Ramos (cell line): ENCODE measurements around the gene MUC22.
"Not testable (repeated sequence)": the region's sequence is repeated elsewhere in the genome, so short reads cannot be mapped to it uniquely, and the experiment has no call there.

Source experiments
- in situ Hi-C: fragments of 300-500 bp; cut with MboI; formaldehyde crosslinking; loops from one replicate; pipeline ENCODE4 v1.14.3; 2022; ENCODE audit warnings: low sequenced_read_pairs; ENCODE audit not compliant: unreplicated experiment

MUC22 gene

GRCh38 chr6:30991891-30992290, 18.4 kb upstream of the MUC22 start:
- in situ Hi-C loops, result no loop called here

DNA sequence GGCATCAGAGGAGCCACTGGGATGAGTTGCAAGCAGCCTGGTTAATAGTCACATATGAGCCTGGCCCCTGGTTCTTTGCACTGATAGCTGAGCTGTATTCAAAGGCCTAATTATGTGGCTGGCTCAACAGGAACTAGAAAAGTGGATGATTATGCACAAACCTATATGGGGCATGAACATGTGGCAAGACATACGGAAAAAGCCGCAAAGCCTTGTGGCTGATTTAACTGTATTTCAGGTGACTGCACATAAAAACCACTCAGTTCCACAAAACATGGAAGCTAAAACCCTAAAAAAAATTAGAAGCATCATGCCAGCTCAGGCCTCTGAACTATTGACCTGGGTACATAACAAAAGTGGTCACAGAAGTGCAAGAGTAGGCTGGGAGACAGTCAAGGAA, 13.0 kb upstream of the MUC22 start:
- in situ Hi-C loops, result no loop called here

- in situ Hi-C loops, result no loop called here
Observed at GRCh38 chr6:30998785-30999184, 11.5 kb upstream of the MUC22 start.

GRCh38 chr6:31000067-31000860, 10.0 kb upstream of the MUC22 start:
- in situ Hi-C loops, result not testable (repeated sequence)

DNA sequence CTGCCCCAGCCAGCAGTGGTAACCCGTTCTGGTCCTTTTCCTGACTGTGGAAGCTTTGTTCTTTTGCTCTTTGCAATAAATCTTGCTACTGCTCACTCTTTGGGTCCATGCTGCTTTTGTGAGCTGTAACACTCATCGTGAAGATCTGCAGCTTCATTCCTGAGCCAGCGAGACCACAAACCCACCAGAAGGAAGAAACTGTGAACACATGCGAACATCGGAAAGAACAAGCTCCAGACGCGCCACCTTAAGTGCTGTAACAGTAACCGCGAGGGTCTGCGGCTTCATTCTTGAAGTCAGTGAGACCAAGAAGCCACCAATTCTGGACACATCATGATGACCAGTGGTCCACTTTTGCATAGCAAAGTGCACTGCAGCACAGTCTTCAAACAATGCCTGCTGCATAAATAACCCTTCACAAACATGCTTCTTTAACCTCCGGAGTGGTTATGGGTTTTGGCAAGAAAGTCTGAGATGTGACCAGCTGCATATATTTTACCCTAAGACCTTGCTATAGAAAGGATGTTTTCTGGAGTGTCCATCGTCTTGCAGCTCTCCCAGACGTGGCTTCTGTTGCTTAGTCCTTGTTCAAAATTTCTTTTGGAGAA, 8.9 kb upstream of the MUC22 start:
- in situ Hi-C loops, result no loop called here

- in situ Hi-C loops, result no loop called here
Observed at GRCh38 chr6:31002471-31002870, 7.8 kb upstream of the MUC22 start.

- in situ Hi-C loops, result no loop called here
Observed at GRCh38 chr6:31004794-31005193, 5.5 kb upstream of the MUC22 start.

GRCh38 chr6:31005249-31006020, 4.8 kb upstream of the MUC22 start:
- in situ Hi-C loops, result no loop called here

DNA sequence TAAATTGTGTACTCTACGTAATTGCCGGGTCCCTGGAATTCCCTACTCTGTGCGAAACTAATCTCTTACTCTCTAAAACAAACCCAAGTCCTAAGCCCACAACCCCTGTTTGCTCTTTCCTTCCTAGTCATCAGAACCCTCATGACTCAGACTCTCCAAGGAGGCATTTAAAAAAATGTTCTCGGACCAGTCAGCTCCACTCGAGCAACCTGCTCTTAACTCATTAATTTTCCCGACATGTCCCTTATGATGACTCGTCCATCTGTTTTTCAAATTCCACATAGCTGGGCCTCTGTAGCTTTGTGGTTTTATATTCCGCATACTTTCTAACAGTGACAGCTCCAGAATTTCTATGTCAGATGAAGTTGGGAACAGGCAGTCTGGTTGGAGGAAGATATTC, 2.6 kb upstream of the MUC22 start:
- in situ Hi-C loops, result no loop called here

DNA sequence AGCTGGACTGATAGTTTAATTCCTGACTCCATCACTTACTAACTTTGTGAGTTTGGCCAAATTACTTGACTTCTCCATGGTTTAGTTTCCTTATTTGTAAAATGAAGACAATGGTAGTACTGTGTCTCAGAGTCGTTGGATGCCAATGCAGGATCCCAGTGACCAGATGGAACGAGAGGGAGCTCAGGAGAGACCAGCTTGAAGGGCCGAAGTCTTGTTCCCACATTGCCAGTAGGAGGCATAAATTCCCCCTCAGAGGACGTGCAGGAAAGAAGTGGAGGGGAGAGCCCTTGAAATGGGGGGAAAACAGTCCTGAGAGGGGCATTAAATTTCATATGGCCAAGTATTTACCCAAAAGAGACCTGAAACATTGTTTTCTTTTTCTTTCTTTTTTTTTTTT, 2.1 kb upstream of the MUC22 start:
- in situ Hi-C loops, result no loop called here

GRCh38 chr6:31009731-31010130, 543 bp upstream of the MUC22 start:
- in situ Hi-C loops, result no loop called here

GRCh38 chr6:31011153-31011552, 879 bp downstream of the MUC22 start:
- in situ Hi-C loops, result no loop called here

- in situ Hi-C loops, result no loop called here
Observed at GRCh38 chr6:31016659-31017299, 6.5 kb downstream of the MUC22 start.

GRCh38 chr6:31017436-31017835, 7.2 kb downstream of the MUC22 start:
- in situ Hi-C loops, result not testable (repeated sequence)

GRCh38 chr6:31020057-31020456, 9.8 kb downstream of the MUC22 start:
- in situ Hi-C loops, result no loop called here

DNA sequence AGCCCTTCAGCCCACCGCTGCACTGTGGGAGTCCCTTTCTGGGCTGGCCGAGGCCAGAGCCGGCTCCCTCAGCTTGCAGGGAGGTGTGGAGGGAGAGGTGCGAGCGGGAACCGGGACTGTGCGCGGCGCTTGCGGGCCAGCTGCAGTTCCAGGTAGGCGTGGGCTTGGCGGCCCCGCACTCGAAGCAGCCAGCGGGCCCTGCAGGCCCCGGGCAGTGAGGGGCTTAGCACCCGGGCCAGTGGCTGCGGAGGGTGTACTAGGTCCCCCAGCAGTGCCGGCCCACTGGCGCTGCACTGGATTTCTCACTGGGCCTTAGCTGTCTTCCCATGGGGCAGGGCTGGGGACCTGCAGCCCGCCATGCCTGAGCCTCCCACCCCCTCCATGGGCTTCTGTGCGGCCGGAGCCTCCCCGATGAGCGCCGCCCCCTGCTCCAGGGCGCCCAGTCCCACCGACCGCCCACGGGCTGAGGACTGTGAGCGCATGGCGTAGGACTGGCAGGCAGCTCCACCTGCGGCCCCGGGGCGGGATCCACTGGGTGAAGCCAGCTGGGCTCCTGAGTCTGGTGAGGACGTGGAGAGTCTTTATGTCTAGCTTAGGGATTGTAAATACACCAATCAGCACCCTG, 10.5 kb downstream of the MUC22 start:
- in situ Hi-C loops, result not testable (repeated sequence)

GRCh38 chr6:31021705-31022531, 11.6 kb downstream of the MUC22 start:
- in situ Hi-C loops, result not testable (repeated sequence)

- in situ Hi-C loops, result no loop called here
Observed at GRCh38 chr6:31025595-31025994, 15.3 kb downstream of the MUC22 start.

DNA sequence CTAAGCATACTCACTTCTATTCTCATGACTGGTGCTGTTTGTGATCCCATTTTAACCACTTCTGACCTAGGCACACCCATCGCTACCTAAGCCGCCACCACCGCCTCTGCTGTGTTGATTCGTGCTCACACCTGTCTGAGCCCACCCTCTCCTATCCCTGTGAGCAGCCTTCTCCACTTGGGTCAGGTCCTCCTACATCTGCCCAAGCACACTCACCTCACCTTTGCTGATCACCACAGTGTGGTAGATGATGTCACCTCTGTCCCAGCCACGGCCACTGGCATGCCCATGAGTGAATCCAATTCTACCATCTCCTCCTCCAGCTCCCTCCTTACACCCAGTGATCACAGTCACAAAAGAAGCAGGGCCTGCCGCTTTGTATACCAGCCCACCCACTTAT, 20.8 kb downstream of the MUC22 start:
- in situ Hi-C loops, result no loop called here
